ENCODE results near the gene FBXL17. TPM values are rescaled to one million over a fixed set of nuclear protein-coding genes. Genes with fewer than 3 reads are reported as not detected.

The FBXL17 gene
- total and polyA plus RNA-seq, 12 donors = 5.9 to 47.4 (median 41.1) TPM

DNA sequence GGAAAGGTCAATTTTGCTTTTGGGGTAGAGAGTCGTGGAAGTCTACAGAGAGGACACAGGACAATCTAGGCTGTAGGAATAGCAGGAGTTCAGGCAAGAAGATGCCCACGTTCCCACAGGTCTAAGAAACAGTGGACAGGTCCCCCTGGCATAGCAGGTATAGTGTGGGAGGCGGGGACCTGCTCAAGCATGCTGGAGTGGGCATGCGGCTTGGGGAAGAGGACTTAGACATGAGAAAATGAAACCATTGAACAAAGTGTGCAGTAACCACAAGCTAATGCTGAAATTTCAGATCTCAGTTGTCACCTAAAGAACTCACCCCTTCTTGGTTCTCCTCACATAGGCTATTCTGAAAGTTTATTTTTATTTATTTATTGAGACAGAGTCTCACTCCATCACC, 568.3 kb downstream of the FBXL17 start:
- Histone ChIP-seq H3K36me3 (no peaks in the 10 kb centered on the region), H3K27me3 (no peaks in the 10 kb centered on the region), H3K4me1 (peaks cover 0 to 16% (median 3%) of the 10 kb centered on the region in 9 donors), H3K4me3 (no peak overlapping the region), H3K9me3 (no peaks in the 10 kb centered on the region), H3K27ac (peak overlapping the region in 1 of 10 donors; percentile 79)
- TF ChIP-seq CTCF (IDR thresholded peaks at IDR 0.05) = no peak
- DNase-seq = no peak
- ATAC-seq = no peak
- intact Hi-C loops (cut with DNase I) = no loop called here
- 87 to 89% methylated on average over 4 of the region's 4 CpGs for WGBS, 2 donors

DNA sequence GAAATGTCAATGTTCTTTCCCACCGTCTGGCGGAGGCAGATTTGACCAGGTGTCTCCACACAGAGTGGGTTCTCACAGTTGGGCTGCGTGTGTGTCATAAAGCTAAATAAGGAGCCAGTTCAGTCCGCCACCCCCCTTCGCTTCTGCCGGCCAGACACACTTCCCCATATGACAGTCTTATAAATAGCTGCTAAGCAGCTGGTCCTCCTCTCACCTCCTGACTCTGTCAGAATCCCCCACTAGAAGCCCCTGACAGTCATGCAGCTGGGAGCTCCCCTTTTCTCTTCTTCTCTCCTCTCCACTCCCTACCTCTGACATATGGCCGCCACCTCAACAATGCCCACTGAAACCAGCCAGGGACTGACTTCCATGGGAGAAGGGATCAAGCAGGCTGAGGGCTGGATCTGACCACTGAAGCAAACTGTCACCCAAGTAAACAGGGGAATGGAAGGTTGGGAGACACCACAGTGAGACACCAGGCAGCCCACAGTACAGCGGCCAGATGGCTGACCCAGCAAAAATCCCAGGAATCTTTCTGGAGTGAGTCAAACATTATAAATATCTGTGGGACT, 569.2 kb downstream of the FBXL17 start:
- Histone ChIP-seq H3K4me3 (no peak overlapping the region), H3K9me3 (no peaks in the 10 kb centered on the region), H3K4me1 (peaks cover 0 to 16% (median 3%) of the 10 kb centered on the region in 9 donors), H3K27ac (peak overlapping the region in 8 of 10 donors; percentile 43 to 79 (median 66)), H3K27me3 (no peaks in the 10 kb centered on the region), H3K36me3 (no peaks in the 10 kb centered on the region)
- 49 to 51% methylated on average over 8 of the region's 8 CpGs for WGBS, 2 donors
- intact Hi-C loops (cut with DNase I) = no loop called here
- ATAC-seq = peak; percentile 78 to 98 (median 93)
- peak; percentile 33 to 59 for DNase-seq
- no peak for TF ChIP-seq CTCF (IDR thresholded peaks at IDR 0.05)

- no peak for DNase-seq
- TF ChIP-seq CTCF (IDR thresholded peaks at IDR 0.05) = no peak
- Histone ChIP-seq H3K27me3 (no peaks in the 10 kb centered on the region), H3K36me3 (no peaks in the 10 kb centered on the region), H3K9me3 (no peaks in the 10 kb centered on the region), H3K27ac (no peak overlapping the region), H3K4me1 (peaks cover 0 to 16% (median 3%) of the 10 kb centered on the region in 9 donors), H3K4me3 (no peak overlapping the region)
- intact Hi-C loops (cut with DNase I) = no loop called here
- WGBS, 2 donors = 77 to 86% methylated on average over 4 of the region's 4 CpGs
- ATAC-seq = no peak
Measured at GRCh38 chr5:107809201-107810034, 572.5 kb downstream of the FBXL17 start.

All from heart right ventricle (tissue), 16 donors.